ENCODE results near the gene AJM1.

Gene AJM1

GRCh38 chr9:136808075-136808805 lies 34.0 kb upstream of the AJM1 start:
- DNase-seq = no peak

- DNase-seq = peak; percentile 39
Measured at GRCh38 chr9:136808806-136809158, 33.5 kb upstream of the AJM1 start.

- DNase-seq = no peak
Measured at GRCh38 chr9:136814725-136815421, 27.4 kb upstream of the AJM1 start.

- DNase-seq = no peak
Measured at GRCh38 chr9:136815422-136815782, 26.9 kb upstream of the AJM1 start.

- no peak for DNase-seq
Measured at GRCh38 chr9:136820971-136821825, 21.1 kb upstream of the AJM1 start.

GRCh38 chr9:136821826-136822544 lies 20.3 kb upstream of the AJM1 start:
- no peak for DNase-seq

GRCh38 chr9:136823136-136824046 lies 18.9 kb upstream of the AJM1 start:
- DNase-seq = no peak

- no peak for DNase-seq
Measured at GRCh38 chr9:136824496-136825225, 17.6 kb upstream of the AJM1 start.

GRCh38 chr9:136825295-136826187 lies 16.7 kb upstream of the AJM1 start:
- no peak for DNase-seq

- no peak for DNase-seq
Measured at GRCh38 chr9:136826188-136826541, 16.1 kb upstream of the AJM1 start.

- no peak for DNase-seq
Measured at GRCh38 chr9:136826703-136827582, 15.3 kb upstream of the AJM1 start.

- DNase-seq = no peak
Measured at GRCh38 chr9:136827794-136828473, 14.3 kb upstream of the AJM1 start.

GRCh38 chr9:136828474-136829140 lies 13.7 kb upstream of the AJM1 start:
- DNase-seq = no peak

GRCh38 chr9:136829412-136829811 lies 12.9 kb upstream of the AJM1 start:
- no peak for DNase-seq

GRCh38 chr9:136829981-136830885 lies 12.0 kb upstream of the AJM1 start:
- no peak for DNase-seq

GRCh38 chr9:136831002-136831719 lies 11.1 kb upstream of the AJM1 start:
- no peak for DNase-seq
